ENCODE data around the gene SMIM10. TPM values are rescaled to one million over a fixed set of nuclear protein-coding genes. Genes with fewer than 3 reads are reported as not detected.
"Not testable (repeated sequence)": the region's sequence is repeated elsewhere in the genome, so short reads cannot be mapped to it uniquely, and the experiment has no call there.

The SMIM10 gene
- polyA plus RNA-seq, 1 donor, result 12.7 TPM

DNA sequence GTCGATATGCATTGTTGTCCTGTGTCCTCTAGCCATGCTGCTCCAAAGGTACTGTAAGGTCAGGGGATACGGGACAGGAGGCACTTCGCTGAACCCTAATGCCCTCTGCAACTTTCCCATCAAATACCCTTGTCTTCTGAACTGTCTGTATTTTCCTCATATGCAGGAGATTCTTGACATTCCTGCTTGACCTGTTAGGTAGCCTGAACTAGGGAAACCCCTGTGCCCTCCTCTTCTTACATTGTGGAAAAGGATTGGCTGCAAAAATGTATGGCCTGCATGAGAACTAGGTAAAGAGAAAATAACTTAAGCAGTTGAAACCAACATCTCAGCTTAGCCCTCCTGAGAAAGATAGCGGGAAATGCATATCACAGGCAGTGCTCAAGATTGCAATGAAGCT is 20.1 kb downstream of the SMIM10 start:
- DNase-seq (ENCODE audit: low read depth), result no peak

DNA sequence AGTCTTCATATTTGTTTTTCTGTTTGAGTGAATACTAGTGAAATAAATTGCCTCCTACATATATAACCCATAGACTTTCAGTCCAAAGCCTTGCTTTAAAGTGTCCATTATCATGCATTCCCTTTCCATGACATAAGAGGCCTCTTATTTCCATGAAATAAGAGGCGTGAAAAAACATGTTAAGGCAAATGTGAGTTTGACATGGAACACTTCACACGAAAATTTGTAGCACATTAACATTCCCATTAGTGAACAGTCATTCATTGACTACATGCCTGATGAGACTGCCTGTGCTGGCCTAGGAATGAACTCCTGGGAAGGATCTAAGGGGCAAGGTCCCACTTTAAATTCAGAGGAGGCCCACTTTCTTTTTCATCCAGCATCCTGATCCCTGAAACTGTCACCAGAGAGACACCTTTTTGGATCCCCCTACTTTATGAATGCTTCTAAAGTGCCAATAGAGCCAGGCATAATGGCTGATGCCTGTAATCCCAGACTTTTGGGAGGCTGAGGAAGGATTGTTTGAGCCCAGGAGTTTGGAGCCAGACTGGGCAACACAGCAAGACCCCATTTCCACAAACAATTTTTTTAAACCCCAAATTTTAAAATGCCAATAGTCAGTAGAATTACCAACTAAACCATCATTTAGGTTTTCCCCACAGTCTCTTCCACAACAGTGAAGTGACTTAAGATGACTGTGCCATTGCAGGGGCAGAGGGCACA is 24.9 kb downstream of the SMIM10 start:
- DNase-seq (ENCODE audit: low read depth), result no peak

DNA sequence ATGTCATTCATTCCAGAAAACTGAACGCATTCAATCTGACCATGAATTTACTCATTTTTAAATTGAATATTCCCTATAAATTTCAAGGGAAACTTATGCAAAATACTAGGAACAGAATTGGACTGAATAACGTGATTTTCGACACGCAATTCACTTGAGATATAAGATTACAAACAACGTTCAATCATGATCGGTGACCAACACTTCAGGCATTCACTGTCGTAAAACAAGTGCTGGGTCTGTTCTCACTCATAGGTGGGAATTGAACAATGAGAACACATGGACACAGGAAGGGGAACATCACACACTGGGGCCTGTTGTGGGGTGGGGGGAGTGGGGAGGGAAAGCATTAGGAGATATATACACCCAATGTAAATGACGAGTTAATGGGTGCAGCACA is 29.1 kb downstream of the SMIM10 start:
- not testable (repeated sequence) for DNase-seq (ENCODE audit: low read depth)

DNA sequence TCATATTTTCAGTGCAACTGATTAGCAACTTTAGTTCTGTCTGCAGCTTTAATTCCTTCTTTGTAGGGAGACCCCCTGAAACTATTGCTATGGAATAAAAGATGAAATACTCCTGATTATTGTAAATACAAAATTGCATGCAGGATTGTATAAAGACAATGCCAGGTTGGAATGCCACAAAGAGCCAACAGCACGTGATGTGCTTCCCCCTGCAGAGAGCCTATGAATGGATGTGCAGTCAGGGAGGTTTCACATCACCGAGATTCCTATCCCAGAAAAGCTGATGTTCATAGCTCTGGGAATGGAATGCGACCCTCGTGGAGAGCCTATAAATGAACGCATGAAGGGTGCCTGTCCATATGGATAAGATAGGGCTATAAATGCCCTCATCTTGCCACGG is 33.0 kb downstream of the SMIM10 start:
- not testable (repeated sequence) for DNase-seq (ENCODE audit: low read depth)

DNA sequence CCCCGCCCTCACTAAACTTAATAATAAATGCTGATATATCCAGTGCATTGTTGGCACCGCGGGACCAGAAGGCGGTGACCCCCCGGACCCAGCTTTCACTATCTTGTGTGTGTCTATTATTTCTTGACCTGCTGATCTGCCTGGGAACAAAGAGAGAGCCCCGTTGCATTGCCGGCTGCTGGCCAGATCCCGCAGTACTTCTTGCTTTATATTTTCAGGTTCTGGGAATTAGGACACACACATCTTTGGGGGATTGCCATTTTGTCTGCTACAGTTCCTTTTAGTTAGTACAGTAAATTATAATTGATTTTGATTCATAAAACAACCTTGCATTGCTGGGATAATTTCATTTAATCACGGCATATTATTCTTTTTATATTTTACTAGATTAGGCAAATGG is 33.7 kb downstream of the SMIM10 start:
- DNase-seq (ENCODE audit: low read depth), result no peak

DNA sequence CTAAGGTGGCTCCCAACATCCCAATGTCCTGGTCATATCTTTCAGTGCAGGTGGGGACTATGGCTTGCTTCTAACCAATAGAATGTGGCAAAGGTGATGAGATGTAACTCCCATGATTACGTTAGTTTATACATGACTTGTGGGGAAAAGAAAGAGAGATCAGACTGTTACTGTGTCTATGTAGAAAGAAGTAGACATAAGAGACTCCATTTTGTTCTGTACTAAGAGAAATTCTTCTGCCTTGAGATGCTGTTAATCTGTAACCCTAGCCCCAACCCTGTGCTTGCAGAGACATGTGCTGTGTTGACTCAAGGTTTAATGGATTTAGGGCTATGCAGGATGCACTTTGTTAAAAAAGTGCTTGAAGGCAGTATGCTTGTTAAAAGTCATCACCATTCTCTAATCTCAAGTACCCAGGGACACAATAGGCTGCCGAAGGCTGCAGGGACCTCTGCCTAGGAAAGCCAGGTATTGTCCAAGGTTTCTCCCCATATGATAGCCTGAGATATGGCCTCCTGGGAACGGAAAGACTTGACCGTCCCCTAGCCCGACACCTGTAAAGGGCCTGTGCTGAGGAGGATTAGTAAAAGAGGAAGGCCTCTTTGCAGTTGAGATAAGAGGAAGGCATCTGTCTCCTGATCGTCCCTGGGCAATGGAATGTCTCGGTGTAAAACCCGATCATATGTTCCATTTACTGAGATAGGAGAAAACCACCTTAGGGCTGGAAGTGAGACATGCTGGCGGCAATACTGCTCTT is 39.6 kb downstream of the SMIM10 start:
- DNase-seq (ENCODE audit: low read depth), result not testable (repeated sequence)

DNA sequence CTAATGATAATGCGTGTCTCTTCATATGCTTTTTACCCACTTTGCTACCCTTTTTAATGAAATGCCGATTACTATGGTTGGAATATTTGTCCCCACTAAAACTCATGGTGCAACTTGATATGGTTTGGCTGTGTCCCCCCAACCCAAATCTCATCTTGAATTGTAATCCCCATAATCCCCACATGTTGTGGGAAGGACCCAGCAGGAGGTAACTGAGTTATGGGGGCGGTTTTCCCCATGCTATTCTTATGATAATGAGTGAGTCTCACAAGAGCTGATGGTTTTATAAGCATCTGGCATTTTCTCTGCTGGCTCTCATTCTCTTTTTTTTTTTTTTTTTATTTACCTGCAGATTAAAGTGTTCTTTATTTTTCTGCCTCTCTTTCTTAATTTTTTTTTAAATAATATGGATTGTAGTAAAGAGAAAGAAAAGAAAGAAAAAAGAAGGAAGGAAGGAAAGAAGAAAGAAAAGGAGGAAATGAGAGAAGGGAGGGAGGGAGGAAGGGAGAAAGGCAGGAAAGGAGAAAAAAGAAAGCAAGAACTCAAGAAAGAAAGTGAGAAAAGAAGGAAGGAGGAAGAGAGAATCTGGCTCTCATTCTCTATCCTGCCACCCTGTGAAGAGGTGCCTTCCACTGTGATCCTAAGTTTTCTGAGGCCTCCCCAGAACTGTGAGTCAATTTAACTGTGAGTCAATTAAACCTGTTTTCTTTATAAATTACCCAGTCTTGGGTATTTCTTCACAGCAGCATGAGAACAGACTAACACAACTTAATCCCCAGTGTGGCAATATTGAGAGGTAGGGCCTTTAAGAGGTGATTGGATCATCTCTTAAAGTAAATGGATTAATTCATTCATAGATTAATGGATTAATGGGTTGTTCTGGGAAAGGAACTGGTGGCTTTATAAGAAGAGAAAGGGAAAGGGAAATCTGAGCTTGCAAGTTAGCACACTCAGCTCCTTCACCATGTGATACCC is 50.6 kb downstream of the SMIM10 start:
- DNase-seq (ENCODE audit: low read depth), result not testable (repeated sequence)

Other genes with a start within 250 kb of the SMIM10 start
- 34.3 TPM for gene PABIR2, start 193.8 kb upstream of the SMIM10 start, polyA plus RNA-seq (ENCODE audit: insufficient read length)
- gene MOSPD1, start 75.7 kb upstream of the SMIM10 start, polyA plus RNA-seq (ENCODE audit: insufficient read length), result 40.6 TPM
- gene RTL8B, start 31.6 kb downstream of the SMIM10 start, polyA plus RNA-seq (ENCODE audit: insufficient read length), result 35.0 TPM
- 469 TPM for gene RTL8C, start 41.4 kb downstream of the SMIM10 start, polyA plus RNA-seq (ENCODE audit: insufficient read length)
- 75.3 TPM for gene RTL8A, start 61.1 kb downstream of the SMIM10 start, polyA plus RNA-seq (ENCODE audit: insufficient read length)
- gene SMIM10L2B, start 107.7 kb downstream of the SMIM10 start, polyA plus RNA-seq (ENCODE audit: insufficient read length), result 9.0 TPM
- gene ETDB, start 129.5 kb downstream of the SMIM10 start, polyA plus RNA-seq (ENCODE audit: insufficient read length), result not detected
- gene CT55, start 180.4 kb downstream of the SMIM10 start, polyA plus RNA-seq (ENCODE audit: insufficient read length), result 0.42 TPM